NCI-H146 treated with DMSO at 0.1 percent for 48 hours (cell line): ENCODE data around the gene CMTM2.

Experiments used
- DNase-seq: peaks from one replicate; lab custom pipeline; 2025; ENCODE audit not compliant: unreplicated experiment; lab: John Stamatoyannopoulos, UW

The CMTM2 gene

GRCh38 chr16:66578651-66579531, at the start of gene CMTM2:
TSS of gene CMTM2 (plus strand) at chr16:66579463. CDS start at chr16:66579608, 145 bp downstream.
- DNase-seq: no peak

- no peak for DNase-seq
Observed at GRCh38 chr16:66529475-66529874, 49.8 kb upstream of the CMTM2 start.

- no peak for DNase-seq
Observed at GRCh38 chr16:66534376-66534799, 44.9 kb upstream of the CMTM2 start.

- no peak for DNase-seq
Observed at GRCh38 chr16:66536525-66536924, 42.7 kb upstream of the CMTM2 start.

- no peak for DNase-seq
Observed at GRCh38 chr16:66537236-66537635, 42.0 kb upstream of the CMTM2 start.

GRCh38 chr16:66538910-66539309, 40.4 kb upstream of the CMTM2 start:
- no peak for DNase-seq

GRCh38 chr16:66539623-66540469, 39.4 kb upstream of the CMTM2 start:
- DNase-seq: no peak

- no peak for DNase-seq
Observed at GRCh38 chr16:66541388-66542355, 37.6 kb upstream of the CMTM2 start.

GRCh38 chr16:66542396-66542795, 36.9 kb upstream of the CMTM2 start:
- no peak for DNase-seq

GRCh38 chr16:66543541-66543940, 35.7 kb upstream of the CMTM2 start:
- DNase-seq: no peak

GRCh38 chr16:66544016-66544757, 35.1 kb upstream of the CMTM2 start:
- DNase-seq: no peak

GRCh38 chr16:66547101-66547989, 31.9 kb upstream of the CMTM2 start:
- no peak for DNase-seq

- no peak for DNase-seq
Observed at GRCh38 chr16:66548068-66548467, 31.2 kb upstream of the CMTM2 start.

GRCh38 chr16:66548868-66549267, 30.4 kb upstream of the CMTM2 start:
- DNase-seq: no peak

GRCh38 chr16:66549284-66550131, 29.8 kb upstream of the CMTM2 start, which contains the start of gene TK2:
TSS of gene TK2 (minus strand) at chr16:66550122. CDS start at chr16:66550061, 61 bp downstream.
- peak; percentile 7 for DNase-seq

- DNase-seq: no peak
Observed at GRCh38 chr16:66551348-66551759, 27.9 kb upstream of the CMTM2 start.

GRCh38 chr16:66551788-66552285, 27.4 kb upstream of the CMTM2 start:
- no peak for DNase-seq
